ENCODE measurements around the gene LMO1.

GRCh38 chr11:8206251-8207079, 57.2 kb downstream of the LMO1 start:
- TF ChIP-seq CTCF (conservative IDR thresholded peaks at IDR 0.05) (no peak), EZH2 (IDR thresholded peaks at IDR 0.05; ENCODE audit: low read depth) (no peak)

All from PC-9 (cell line).